Measurements from ENCODE around the gene NEK11. TPM values are rescaled to one million over a fixed set of nuclear protein-coding genes. Genes with fewer than 3 reads are reported as not detected.

Gene NEK11
- total RNA-seq, 1 experiment from 2014 or later = 5.0 TPM

- H3K4me3 ChIP-seq (ENCODE audit: low read depth, low read length, poor library complexity, severe bottlenecking) = no peak overlapping the region
- H3K4me1 ChIP-seq (ENCODE audit: insufficient read depth, low read length, poor library complexity, severe bottlenecking) = no peaks in the 10 kb centered on the region
- H3K36me3 ChIP-seq (ENCODE audit: insufficient read depth, low read length, poor library complexity, severe bottlenecking) = peaks cover 7% of the 10 kb centered on the region
- H3K27ac ChIP-seq (ENCODE audit: low read depth, low read length, poor library complexity, severe bottlenecking) = no peak overlapping the region
- H3K27me3 ChIP-seq (replicated peaks; ENCODE audit: insufficient read depth, low read depth, low read length, poor library complexity) = no peaks in the 10 kb centered on the region
- DNase-seq (ENCODE audit: low spot score) = no peak
- intact Hi-C loops (cut with micrococcal nuclease; ENCODE audit: unreplicated experiment) = no loop called here
- BruUV-seq (replicated peaks) = no TSS peak
- ChIA-PET POLR2A (ENCODE audit: low non-redundant PET) (no interaction called here), CTCF (no interaction called here)
- TF ChIP-seq CTCF (conservative IDR thresholded peaks at IDR 0.05; ENCODE audit: low read depth, low read length) (no peak), EZH2 (IDR thresholded peaks at IDR 0.05; ENCODE audit: borderline replicate concordance, low read depth, low read length, poor library complexity, severe bottlenecking) (no peak)
- H3K9me3 ChIP-seq (ENCODE audit: low read depth, low read length, poor library complexity, severe bottlenecking) = no peaks in the 10 kb centered on the region
These were observed 36.4 kb upstream of the NEK11 start for GRCh38 chr3:130990282-130990681.

- intact Hi-C loops (cut with micrococcal nuclease; ENCODE audit: unreplicated experiment) = no loop called here
- no peak for TF ChIP-seq EZH2 (IDR thresholded peaks at IDR 0.05; ENCODE audit: borderline replicate concordance, low read depth, low read length, poor library complexity, severe bottlenecking)
- no peak for TF ChIP-seq CTCF (conservative IDR thresholded peaks at IDR 0.05; ENCODE audit: low read depth, low read length)
- no TSS peak for BruUV-seq (replicated peaks)
- H3K36me3 ChIP-seq (ENCODE audit: insufficient read depth, low read length, poor library complexity, severe bottlenecking) = peaks cover 7% of the 10 kb centered on the region
- no peaks in the 10 kb centered on the region for H3K4me1 ChIP-seq (ENCODE audit: insufficient read depth, low read length, poor library complexity, severe bottlenecking)
- no peak for DNase-seq (ENCODE audit: low spot score)
- H3K9me3 ChIP-seq (ENCODE audit: low read depth, low read length, poor library complexity, severe bottlenecking) = no peaks in the 10 kb centered on the region
- no peak overlapping the region for H3K27ac ChIP-seq (ENCODE audit: low read depth, low read length, poor library complexity, severe bottlenecking)
- CTCF ChIA-PET = no interaction called here
- POLR2A ChIA-PET (ENCODE audit: low non-redundant PET) = no interaction called here
- H3K4me3 ChIP-seq (ENCODE audit: low read depth, low read length, poor library complexity, severe bottlenecking) = no peak overlapping the region
- no peaks in the 10 kb centered on the region for H3K27me3 ChIP-seq (replicated peaks; ENCODE audit: insufficient read depth, low read depth, low read length, poor library complexity)
These were observed 35.6 kb upstream of the NEK11 start for GRCh38 chr3:130991126-130991525.

GRCh38 chr3:130992344-130992743 is 34.3 kb upstream of the NEK11 start:
- no peak overlapping the region for H3K27ac ChIP-seq (ENCODE audit: low read depth, low read length, poor library complexity, severe bottlenecking)
- no peaks in the 10 kb centered on the region for H3K27me3 ChIP-seq (replicated peaks; ENCODE audit: insufficient read depth, low read depth, low read length, poor library complexity)
- peaks cover 7% of the 10 kb centered on the region for H3K36me3 ChIP-seq (ENCODE audit: insufficient read depth, low read length, poor library complexity, severe bottlenecking)
- no peak overlapping the region for H3K4me3 ChIP-seq (ENCODE audit: low read depth, low read length, poor library complexity, severe bottlenecking)
- DNase-seq (ENCODE audit: low spot score) = no peak
- ChIA-PET POLR2A (ENCODE audit: low non-redundant PET) (no interaction called here), CTCF (no interaction called here)
- H3K9me3 ChIP-seq (ENCODE audit: low read depth, low read length, poor library complexity, severe bottlenecking) = no peaks in the 10 kb centered on the region
- intact Hi-C loops (cut with micrococcal nuclease; ENCODE audit: unreplicated experiment) = no loop called here
- no peaks in the 10 kb centered on the region for H3K4me1 ChIP-seq (ENCODE audit: insufficient read depth, low read length, poor library complexity, severe bottlenecking)
- no TSS peak for BruUV-seq (replicated peaks)
- TF ChIP-seq EZH2 (IDR thresholded peaks at IDR 0.05; ENCODE audit: borderline replicate concordance, low read depth, low read length, poor library complexity, severe bottlenecking) (no peak), CTCF (conservative IDR thresholded peaks at IDR 0.05; ENCODE audit: low read depth, low read length) (no peak)

Measured in A673 (cell line).